Thymus (tissue), 11 donors: ENCODE data around the gene GTF2IRD1. TPM values are rescaled to one million over a fixed set of nuclear protein-coding genes. Genes with fewer than 3 reads are reported as not detected.
"Not testable (repeated sequence)": the region's sequence is repeated elsewhere in the genome, so short reads cannot be mapped to it uniquely, and the experiment has no call there.

ENCODE experiments used
- DNase-seq, 9 donors: peaks; one replicate each; pipeline ENCODE4 v3.0.0-alpha.2; 2013; ENCODE audit warnings: low spot score in 9 of 9, low read depth in 6 of 9, missing footprints in 1 of 9
- H3K27ac ChIP-seq, 2 donors: one replicate each; pipeline ENCODE4 v1.5.1; 2013; ENCODE audit warnings: control low read depth in 1 of 2, low read depth in 1 of 2, low read length in 1 of 2, mild to moderate bottlenecking in 1 of 2, moderate library complexity in 1 of 2
- H3K27me3 ChIP-seq, 2 donors: one replicate each; pipeline ENCODE4 v1.5.1; 2013; ENCODE audit warnings: low read length in 1 of 2; ENCODE audit not compliant: control insufficient read depth in 2 of 2, insufficient read depth in 1 of 2
- H3K36me3 ChIP-seq, 2 donors: one replicate each; pipeline ENCODE4 v1.5.1; 2013; ENCODE audit warnings: low read length in 1 of 2, mild to moderate bottlenecking in 1 of 2, moderate library complexity in 1 of 2; ENCODE audit not compliant: control insufficient read depth in 2 of 2, insufficient read depth in 2 of 2
- H3K4me1 ChIP-seq, 2 donors: one replicate each; pipeline ENCODE4 v1.5.1; 2013; ENCODE audit warnings: low read length in 2 of 2; ENCODE audit not compliant: control insufficient read depth in 2 of 2, insufficient read depth in 2 of 2
- H3K4me3 ChIP-seq, 2 donors: one replicate each; pipeline ENCODE4 v1.5.1; 2013; ENCODE audit warnings: low read length in 2 of 2, control low read depth in 1 of 2, mild to moderate bottlenecking in 1 of 2
- H3K9me3 ChIP-seq, 2 donors: one replicate each; pipeline ENCODE4 v1.5.1; 2013; ENCODE audit warnings: low read length in 1 of 2, mild to moderate bottlenecking in 1 of 2; ENCODE audit not compliant: control insufficient read depth in 2 of 2, insufficient read depth in 1 of 2
- WGBS: extraction: QIAGEN DNeasy Blood & Tissue Kit; methylation state at CpG from one replicate; pipeline ENCODE4 v1.1.7; 2013; 5-methylcytosine and 5-hydroxymethylcytosine counted together
- polyA plus RNA-seq: library from polyadenylated mRNA; stranded (reverse); fragments of 200-250 nt; gene quantifications from one replicate; pipeline ENCODE4 v1.2.3, GENCODE V29; 2013
- total RNA-seq: library from RNA; stranded (reverse); fragments of 120-200 nt; gene quantifications from one replicate; pipeline ENCODE4 v1.2.4, GENCODE V29; 2013
- donor health status: healthy.

Gene GTF2IRD1
- total and polyA plus RNA-seq, 2 donors: 4.7 to 14.6 TPM

DNA sequence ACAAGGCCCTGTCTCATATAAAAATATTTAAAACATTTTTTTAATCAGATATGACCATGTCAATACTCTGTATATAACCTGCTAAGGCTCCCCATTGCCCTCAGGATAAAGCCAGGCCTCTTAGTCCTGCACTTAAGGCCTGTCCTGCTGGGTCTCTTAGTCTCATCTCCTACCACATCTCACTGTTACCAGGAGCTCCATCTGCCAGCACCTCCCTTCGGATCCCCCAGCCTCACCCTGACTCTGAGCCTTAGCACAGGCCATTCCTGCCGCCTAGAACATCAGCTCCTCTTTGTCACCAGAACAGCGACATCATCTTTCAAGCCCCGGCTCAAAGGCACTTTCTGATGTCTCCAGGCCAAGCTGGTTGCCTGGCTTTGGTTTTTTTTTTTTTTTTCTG, 25.7 kb upstream of the GTF2IRD1 start:
- no peaks in the 10 kb centered on the region for H3K36me3 ChIP-seq
- WGBS: 97% methylated on average over 4 of the region's 4 CpGs
- no peaks in the 10 kb centered on the region for H3K9me3 ChIP-seq
- no peak overlapping the region for H3K4me3 ChIP-seq
- H3K27me3 ChIP-seq: no peaks in the 10 kb centered on the region
- no peaks in the 10 kb centered on the region for H3K4me1 ChIP-seq
- DNase-seq: no peak
- no peak overlapping the region for H3K27ac ChIP-seq

DNA sequence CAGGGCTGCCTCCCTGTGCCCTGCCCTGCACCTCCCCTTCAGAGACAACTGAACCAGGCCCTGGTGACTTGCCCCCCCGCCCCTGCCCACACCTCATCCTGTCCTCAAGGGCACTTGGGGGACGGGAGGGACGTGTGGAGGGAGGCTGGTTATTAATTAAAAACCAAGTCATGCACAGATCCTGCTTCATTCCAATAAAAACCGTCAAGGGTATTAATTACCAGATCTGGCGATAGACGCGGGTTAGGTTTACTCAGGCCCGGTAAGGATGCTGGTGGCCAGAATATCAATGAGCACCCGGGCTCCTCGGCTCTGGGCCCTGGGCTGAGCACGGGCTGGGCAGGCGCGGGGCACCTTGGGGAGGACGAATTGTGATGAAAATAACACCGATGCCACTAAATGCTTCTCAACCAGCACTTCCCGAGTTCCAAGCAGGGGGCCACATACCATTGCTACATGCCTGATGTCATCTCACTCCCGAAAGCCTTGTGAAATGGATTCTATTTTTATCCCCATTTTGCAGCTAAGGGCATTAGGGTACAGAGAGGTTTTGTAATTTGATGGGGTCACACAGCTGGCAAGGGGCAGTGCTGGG, 24.5 kb upstream of the GTF2IRD1 start:
- H3K9me3 ChIP-seq: no peaks in the 10 kb centered on the region
- no peak overlapping the region for H3K4me3 ChIP-seq
- DNase-seq: no peak
- no peaks in the 10 kb centered on the region for H3K4me1 ChIP-seq
- WGBS: 92% methylated on average over 17 of the region's 17 CpGs
- no peaks in the 10 kb centered on the region for H3K36me3 ChIP-seq
- H3K27me3 ChIP-seq: no peaks in the 10 kb centered on the region
- H3K27ac ChIP-seq: no peak overlapping the region

DNA sequence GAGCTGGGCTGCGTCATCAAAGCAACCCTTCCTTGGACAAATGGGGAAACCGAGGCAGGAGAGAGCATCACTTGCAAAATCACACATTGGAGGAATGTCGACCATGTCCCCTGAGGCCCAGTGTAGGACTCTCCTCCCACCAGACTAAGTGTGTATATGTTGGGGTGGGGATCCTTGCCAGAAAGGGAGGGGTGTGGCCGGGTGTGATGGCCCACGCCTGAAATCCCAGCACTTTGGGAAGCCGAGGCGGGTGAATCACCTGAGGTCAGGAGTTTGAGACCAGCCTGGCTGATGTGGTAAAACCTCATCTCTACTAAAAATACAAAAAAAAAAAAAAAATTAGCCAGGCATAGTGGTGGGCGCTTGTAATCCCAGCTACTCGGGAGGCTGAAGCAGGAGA, 23.3 kb upstream of the GTF2IRD1 start:
- WGBS: 97% methylated on average over 9 of the region's 9 CpGs
- H3K27me3 ChIP-seq, H3K4me3 ChIP-seq, H3K36me3 ChIP-seq, H3K9me3 ChIP-seq, H3K27ac ChIP-seq, DNase-seq, H3K4me1 ChIP-seq: not testable (repeated sequence)

DNA sequence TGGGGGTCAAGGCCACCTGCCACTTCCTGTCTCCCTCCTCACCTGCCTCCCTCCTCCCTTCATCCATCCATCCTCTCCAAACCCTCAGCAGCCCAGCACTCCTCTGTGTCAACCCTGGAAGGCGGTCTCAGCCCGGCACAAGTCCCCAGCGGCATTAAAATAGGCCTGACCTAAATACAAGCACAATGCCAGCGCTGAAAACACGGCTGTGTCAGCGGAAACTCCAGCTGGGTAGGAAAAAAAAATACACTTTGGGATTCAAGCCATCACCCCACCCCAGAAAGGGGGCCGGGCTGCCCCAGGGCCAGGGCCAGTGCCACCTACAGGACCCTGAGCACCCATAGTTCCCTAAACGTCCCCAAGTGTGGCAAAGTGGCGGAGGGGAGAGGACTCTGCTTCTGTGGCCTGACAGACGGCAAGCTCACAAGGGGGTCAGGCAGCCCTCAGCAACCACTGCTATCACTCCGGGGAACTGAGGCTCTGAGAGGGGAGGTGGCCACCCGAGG, 22.7 kb upstream of the GTF2IRD1 start:
- Histone ChIP-seq H3K9me3 (no peaks in the 10 kb centered on the region), H3K4me3 (no peak overlapping the region), H3K27ac (no peak overlapping the region), H3K4me1 (no peaks in the 10 kb centered on the region), H3K36me3 (no peaks in the 10 kb centered on the region), H3K27me3 (no peaks in the 10 kb centered on the region)
- WGBS: 91% methylated on average over 12 of the region's 12 CpGs
- no peak for DNase-seq

DNA sequence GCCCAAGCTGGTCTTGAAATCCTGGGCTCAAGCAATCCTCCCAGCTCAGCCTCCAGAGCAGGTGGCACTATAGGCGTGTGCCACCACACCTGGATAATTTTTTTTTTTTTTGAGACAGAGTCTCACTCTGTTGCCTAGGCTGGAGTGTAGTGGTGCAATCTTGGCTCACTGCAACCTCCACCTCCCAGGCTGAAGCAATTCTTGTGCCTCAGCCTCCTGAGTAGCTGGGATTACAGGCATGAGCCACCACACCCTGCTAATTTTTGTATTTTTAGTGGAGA, 16.5 kb upstream of the GTF2IRD1 start:
- H3K27me3 ChIP-seq, H3K27ac ChIP-seq, DNase-seq, H3K4me3 ChIP-seq, H3K36me3 ChIP-seq, H3K4me1 ChIP-seq: not testable (repeated sequence)
- H3K9me3 ChIP-seq: peaks cover 0 to 11% of the 10 kb centered on the region in 2 donors
- WGBS: 93% methylated on average over 1 of the region's 1 CpG

DNA sequence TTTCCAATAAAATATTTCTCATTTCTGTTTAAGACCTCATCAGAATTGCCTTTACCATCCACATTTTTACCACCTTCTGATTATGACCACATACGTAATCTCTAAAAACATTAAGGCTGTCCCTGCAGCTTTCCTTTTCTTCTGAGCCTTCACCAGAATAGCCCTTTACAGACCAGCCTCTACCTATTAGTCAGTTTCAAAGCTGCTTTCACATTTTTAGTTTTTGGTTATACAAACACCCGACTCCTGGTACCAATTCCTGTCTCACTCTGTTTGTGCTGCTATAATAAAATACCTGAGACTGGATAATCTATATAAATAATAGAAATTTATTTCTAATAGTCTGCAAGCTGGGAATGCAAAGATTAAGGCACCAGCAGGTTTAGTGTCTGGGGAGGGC, 15.4 kb upstream of the GTF2IRD1 start:
- 96% methylated on average over 2 of the region's 2 CpGs for WGBS

DNA sequence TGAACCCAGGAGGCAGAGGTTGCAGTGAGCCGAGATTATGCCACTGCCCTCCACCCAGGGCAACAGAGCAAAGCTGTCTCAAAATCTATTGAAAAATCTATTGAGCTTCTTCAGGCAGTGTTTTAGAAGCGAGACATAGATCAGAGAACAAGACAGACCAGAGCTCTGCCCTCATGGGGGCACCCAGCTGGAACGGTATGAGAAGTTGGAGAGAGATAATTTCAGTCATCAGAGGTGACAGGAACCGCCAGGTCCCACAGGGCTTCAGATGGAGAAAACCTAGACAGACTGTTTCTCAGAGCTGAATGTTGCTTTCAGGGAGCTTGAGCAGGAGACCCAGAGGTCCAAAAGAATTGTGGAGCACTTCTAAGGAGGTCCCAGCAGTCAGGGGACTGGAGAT, 14.2 kb upstream of the GTF2IRD1 start:
- WGBS: 95% methylated on average over 4 of the region's 4 CpGs
- H3K4me3 ChIP-seq: no peak overlapping the region
- H3K4me1 ChIP-seq: no peaks in the 10 kb centered on the region
- no peak for DNase-seq
- H3K27ac ChIP-seq: no peak overlapping the region
- no peaks in the 10 kb centered on the region for H3K36me3 ChIP-seq
- H3K27me3 ChIP-seq: peaks cover 0 to 5% of the 10 kb centered on the region in 2 donors
- peaks cover 0 to 11% of the 10 kb centered on the region in 2 donors for H3K9me3 ChIP-seq

More for the DNA sequence above, 15.4 kb upstream of the GTF2IRD1 start:
- DNase-seq: no peak
- Histone ChIP-seq H3K36me3 (no peaks in the 10 kb centered on the region), H3K27me3 (peaks cover 0 to 5% of the 10 kb centered on the region in 2 donors), H3K4me3 (no peak overlapping the region), H3K4me1 (no peaks in the 10 kb centered on the region), H3K9me3 (peaks cover 0 to 11% of the 10 kb centered on the region in 2 donors), H3K27ac (no peak overlapping the region)

DNA sequence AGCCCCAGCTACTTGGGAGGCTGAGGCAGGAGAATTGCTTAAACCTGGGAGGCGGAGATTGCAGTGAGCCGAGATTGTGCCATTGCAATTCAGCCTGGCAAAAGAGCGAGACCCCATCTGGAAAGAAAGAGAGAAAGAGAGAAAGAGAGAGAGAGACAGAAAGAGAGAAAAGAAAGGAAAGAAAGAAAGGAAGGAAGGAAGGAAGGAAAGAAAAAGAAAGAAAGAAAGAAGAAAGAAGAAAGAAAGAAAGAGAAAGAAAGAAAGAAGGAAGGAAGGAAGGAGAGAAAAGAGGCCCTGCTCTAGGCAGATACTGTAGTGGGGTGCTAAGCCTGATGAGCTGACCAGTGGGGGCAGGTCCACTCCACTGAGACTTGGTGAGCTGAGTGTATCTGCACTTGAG, 13.6 kb upstream of the GTF2IRD1 start:
- H3K4me3 ChIP-seq, DNase-seq, H3K27ac ChIP-seq, H3K4me1 ChIP-seq, H3K27me3 ChIP-seq, H3K36me3 ChIP-seq: not testable (repeated sequence)
- WGBS: 95% methylated on average over 3 of the region's 3 CpGs
- H3K9me3 ChIP-seq: peaks cover 0 to 11% of the 10 kb centered on the region in 2 donors

DNA sequence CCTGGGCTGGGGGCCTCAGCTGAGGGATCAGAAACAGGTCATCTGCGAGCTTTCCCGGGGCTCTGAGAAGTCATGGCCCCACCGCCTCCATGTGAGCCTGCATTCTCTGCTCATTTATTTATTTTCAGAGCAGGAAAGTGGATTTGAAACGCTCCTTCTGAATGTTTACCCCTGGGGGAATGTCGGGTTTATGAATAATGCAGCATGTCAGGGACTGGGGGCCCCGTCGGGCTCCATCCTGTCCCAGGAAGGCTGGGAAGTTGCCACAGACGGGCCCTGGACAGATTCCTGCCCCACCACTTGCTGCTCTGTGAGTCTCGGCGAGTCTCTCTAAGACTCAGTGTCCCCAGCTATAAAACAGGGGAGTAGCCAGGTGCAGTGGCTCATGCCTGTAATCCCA, 11.9 kb upstream of the GTF2IRD1 start:
- H3K4me3 ChIP-seq: no peak overlapping the region
- H3K36me3 ChIP-seq: no peaks in the 10 kb centered on the region
- no peaks in the 10 kb centered on the region for H3K4me1 ChIP-seq
- 87% methylated on average over 10 of the region's 10 CpGs for WGBS
- peaks cover 0 to 5% of the 10 kb centered on the region in 2 donors for H3K27me3 ChIP-seq
- peaks cover 0 to 11% of the 10 kb centered on the region in 2 donors for H3K9me3 ChIP-seq
- DNase-seq: no peak
- no peak overlapping the region for H3K27ac ChIP-seq
